H1 (cell line): Measurements from ENCODE around the gene ALOX15B. TPM values are rescaled to one million over a fixed set of nuclear protein-coding genes. Genes with fewer than 3 reads are reported as not detected.

ENCODE experiments used
- CTCF ChIA-PET: fragments of 300-600 bp; sonication (Branson Sonifier 250); formaldehyde crosslinking; loops from one replicate; lab custom pipeline; 2021; ENCODE audit not compliant: partially characterized antibody; lab: Charles Lee
- POLR2A ChIA-PET: fragments of 300-600 bp; sonication (Branson Sonifier 250); formaldehyde crosslinking; loops from one replicate; lab custom pipeline; 2021; ENCODE audit warnings: inconsistent platforms; ENCODE audit not compliant: partially characterized antibody; lab: Charles Lee
- DNase-seq, 2 experiments: peaks; one replicate each; pipeline versions ENCODE4 v3.0.0 to v3.0.0-alpha.2; 2010 to 2022; ENCODE audit warnings: low spot score in 2 of 2, low read depth in 1 of 2, mixed read lengths in 1 of 2
- FAIRE-seq: peaks from 2 replicates; lab custom pipeline; 2011; peaks lifted over from hg19 to GRCh38; lab: Jason Lieb, UNC
- H2AFZ ChIP-seq: 2 replicates; pipeline ENCODE4 v1.8.1; 2012; ENCODE audit warnings: low read length, inconsistent platforms
- H2AK5ac ChIP-seq: 2 replicates; pipeline ENCODE4 v1.6.1; 2013; ENCODE audit warnings: low read depth, low read length
- H2BK120ac ChIP-seq: replicated peaks from 2 replicates; pipeline ENCODE3; 2013; ENCODE audit warnings: low read depth, low read length, inconsistent platforms
- H2BK12ac ChIP-seq: 2 replicates; pipeline ENCODE4 v1.6.1; 2013; ENCODE audit warnings: low read depth, low read length
- H2BK15ac ChIP-seq: 2 replicates; pipeline ENCODE4 v1.6.1; 2013; ENCODE audit warnings: low read length
- H2BK20ac ChIP-seq: 2 replicates; pipeline ENCODE4 v1.6.1; 2013; ENCODE audit warnings: low read length
- H2BK5ac ChIP-seq: 2 replicates; pipeline ENCODE4 v1.6.1; 2013; ENCODE audit warnings: low read depth, low read length
- H3K14ac ChIP-seq: 2 replicates; pipeline ENCODE4 v1.6.1; 2013; ENCODE audit warnings: inconsistent platforms; ENCODE audit not compliant: insufficient read length
- H3K18ac ChIP-seq: 2 replicates; pipeline ENCODE4 v1.6.1; 2013; ENCODE audit warnings: low read length; ENCODE audit errors: extremely low read depth
- H3K23ac ChIP-seq: 2 replicates; pipeline ENCODE4 v1.6.1; 2013; ENCODE audit warnings: inconsistent platforms; ENCODE audit not compliant: insufficient read length
- H3K23me2 ChIP-seq: 2 replicates; pipeline ENCODE4 v1.6.1; 2013; ENCODE audit warnings: low read depth, low read length
- H3K27ac ChIP-seq: 2 replicates; pipeline ENCODE4 v1.6.1; 2011; ENCODE audit warnings: low read depth, low read length, inconsistent platforms
- H3K27me3 ChIP-seq, 4 experiments: replicated peaks in 1 of 4; 1 replicate in 1 of 4; 2 replicates in 3 of 4; pipeline versions ENCODE4 v1.6.1 to v1.8.1; 2011 to 2013; ENCODE audit warnings: low read length in 3 of 4, mild to moderate bottlenecking in 3 of 4, inconsistent platforms in 2 of 4, mixed read lengths in 2 of 4, moderate library complexity in 1 of 4; ENCODE audit not compliant: control insufficient read depth in 3 of 4, insufficient read depth in 3 of 4; ENCODE audit errors: extremely low read depth in 1 of 4
- H3K36me3 ChIP-seq, 4 experiments: 2 replicates each; pipeline versions ENCODE4 v1.6.1 to v1.8.1; 2011 to 2013; ENCODE audit warnings: mild to moderate bottlenecking in 4 of 4, low read length in 3 of 4, moderate library complexity in 2 of 4, control low read depth in 1 of 4, inconsistent platforms in 1 of 4; ENCODE audit not compliant: insufficient read depth in 4 of 4, control insufficient read depth in 2 of 4
- H3K4ac ChIP-seq: replicated peaks from 2 replicates; pipeline ENCODE3; 2013; ENCODE audit warnings: low read length, low read depth, mixed read lengths, inconsistent platforms; ENCODE audit not compliant: insufficient read length
- H3K4me1 ChIP-seq, 4 experiments: replicated peaks in 1 of 4; 1 replicate in 1 of 4; 2 replicates in 3 of 4; pipeline versions ENCODE4 v1.6.1 to v1.8.1; 2011 to 2013; ENCODE audit warnings: low read length in 3 of 4, inconsistent platforms in 2 of 4, mixed read lengths in 1 of 4; ENCODE audit not compliant: insufficient read depth in 4 of 4, control insufficient read depth in 3 of 4
- H3K4me2 ChIP-seq, 2 experiments: 2 replicates each; pipeline versions ENCODE4 v1.6.1 to v1.8.1; 2011 to 2013; ENCODE audit warnings: low read depth in 2 of 2, low read length in 2 of 2, control low read depth in 1 of 2, inconsistent platforms in 1 of 2, mild to moderate bottlenecking in 1 of 2; ENCODE audit not compliant: insufficient read depth in 1 of 2
- H3K4me3 ChIP-seq, 4 experiments: fragments of 200-600, 300-600 bp in 1 of 4; sonication (generic), shearing (Covaris generic), sonication (Bioruptor Twin) in 1 of 4; 2 replicates each; pipeline versions ENCODE4 v1.5.1 to v1.8.1; 2011 to 2016; ENCODE audit warnings: low read length in 4 of 4, low read depth in 3 of 4, control low read depth in 2 of 4, inconsistent platforms in 2 of 4, mild to moderate bottlenecking in 2 of 4, mixed read lengths in 1 of 4, moderate library complexity in 1 of 4; ENCODE audit not compliant: insufficient read depth in 2 of 4; ENCODE audit errors: extremely low read depth in 1 of 4
- H3K56ac ChIP-seq: replicated peaks from 2 replicates; pipeline ENCODE3; 2013; ENCODE audit warnings: low read depth, mild to moderate bottlenecking, mixed read lengths, low read length, inconsistent platforms; ENCODE audit not compliant: insufficient read length
- H3K79me1 ChIP-seq: 2 replicates; pipeline ENCODE4 v1.6.1; 2013; ENCODE audit warnings: low read depth, low read length, control low read depth
- H3K79me2 ChIP-seq, 2 experiments: 2 replicates each; pipeline versions ENCODE4 v1.6.1 to v1.8.1; 2012 to 2013; ENCODE audit warnings: low read length in 2 of 2, mild to moderate bottlenecking in 2 of 2, inconsistent platforms in 1 of 2; ENCODE audit not compliant: insufficient read depth in 2 of 2, control insufficient read depth in 1 of 2
- H3K9ac ChIP-seq, 4 experiments: replicated peaks in 1 of 4; 1 replicate in 1 of 4; 2 replicates in 3 of 4; pipeline versions ENCODE4 v1.6.1 to v1.8.1; 2011 to 2013; ENCODE audit warnings: low read depth in 3 of 4, low read length in 3 of 4, control low read depth in 2 of 4, mild to moderate bottlenecking in 2 of 4, moderate library complexity in 2 of 4, inconsistent platforms in 1 of 4; ENCODE audit errors: extremely low read depth in 1 of 4
- H3K9me3 ChIP-seq, 2 experiments: 2 replicates each; pipeline versions ENCODE4 v1.6.1 to v1.8.1; 2012 to 2013; ENCODE audit warnings: mild to moderate bottlenecking in 2 of 2, moderate library complexity in 2 of 2, control low read depth in 1 of 2, inconsistent platforms in 1 of 2, low read depth in 1 of 2, low read length in 1 of 2, mixed read lengths in 1 of 2; ENCODE audit not compliant: insufficient read depth in 2 of 2
- H4K20me1 ChIP-seq, 2 experiments: replicated peaks in 1 of 2; 2 replicates each; pipeline versions ENCODE3 to v1.8.1; 2011 to 2013; ENCODE audit warnings: inconsistent platforms in 2 of 2, low read length in 2 of 2, mild to moderate bottlenecking in 1 of 2; ENCODE audit not compliant: insufficient read depth in 2 of 2, control insufficient read depth in 1 of 2
- H4K5ac ChIP-seq: 2 replicates; pipeline ENCODE4 v1.6.1; 2013; ENCODE audit warnings: low read length, low read depth, mixed read lengths, inconsistent platforms; ENCODE audit not compliant: insufficient read length
- H4K8ac ChIP-seq: 2 replicates; pipeline ENCODE4 v1.8.0; 2013; ENCODE audit warnings: mild to moderate bottlenecking, moderate library complexity, low read length, inconsistent platforms; ENCODE audit not compliant: insufficient read depth; ENCODE audit errors: extremely low read depth
- H4K91ac ChIP-seq: replicated peaks from 2 replicates; pipeline ENCODE3; 2013; ENCODE audit warnings: low read length, mixed read lengths, inconsistent platforms; ENCODE audit not compliant: insufficient read length
- ATF3 ChIP-seq: IDR thresholded peaks from 2 replicates; pipeline ENCODE4 v1.6.1; 2011; ENCODE audit warnings: low read depth, mild to moderate bottlenecking, low read length; ENCODE audit not compliant: insufficient read depth
- BRCA1 ChIP-seq: IDR thresholded peaks from 2 replicates; pipeline ENCODE4 v1.6.1; 2012; ENCODE audit warnings: low read depth, low read length, improper control_type of control experiment
- CBX5 ChIP-seq: fragments of 300-800, 300-1000 bp; sonication (generic); IDR thresholded peaks from 2 replicates; pipeline ENCODE4 v1.7.1; 2016; ENCODE audit warnings: antibody characterized with exemption, low read length, low read depth
- CTCF ChIP-seq, 3 experiments: IDR thresholded peaks; 1 replicate in 2 of 3; 2 replicates in 1 of 3; pipeline versions ENCODE4 v1.5.1 to v1.6.1; 2011; ENCODE audit warnings: low read length in 3 of 3, mild to moderate bottlenecking in 3 of 3, inconsistent platforms in 2 of 3, low read depth in 1 of 3, moderate library complexity in 1 of 3; ENCODE audit not compliant: insufficient read depth in 1 of 3; ENCODE audit errors: control extremely low read depth in 1 of 3
- GTF2F1 ChIP-seq: IDR thresholded peaks from 2 replicates; pipeline ENCODE4 v1.6.1; 2012; ENCODE audit warnings: low read depth, low read length, improper control_type of control experiment, borderline replicate concordance
- JUN ChIP-seq: IDR thresholded peaks from 2 replicates; pipeline ENCODE4 v1.6.1; 2011; ENCODE audit warnings: low read depth, mild to moderate bottlenecking, improper control_type of control experiment, low read length
- RXRA ChIP-seq: IDR thresholded peaks from 2 replicates; pipeline ENCODE4 v1.6.1; 2011; ENCODE audit warnings: low read depth, mild to moderate bottlenecking, low read length, moderate library complexity; ENCODE audit not compliant: insufficient read depth
- SAP30 ChIP-seq: fragments of 300-600 bp; sonication (generic); IDR thresholded peaks from 2 replicates; pipeline ENCODE4 v1.7.1; 2012; ENCODE audit warnings: low read length, moderate library complexity, mild to moderate bottlenecking, inconsistent platforms; ENCODE audit not compliant: insufficient read depth, insufficient replicate concordance
- SRF ChIP-seq: IDR thresholded peaks from 2 replicates; pipeline ENCODE4 v1.6.1; 2011; ENCODE audit warnings: mild to moderate bottlenecking, low read depth, low read length, moderate library complexity
- TAF7 ChIP-seq: optimal IDR thresholded peaks from 2 replicates; pipeline ENCODE3; 2011; ENCODE audit warnings: low read depth, mild to moderate bottlenecking, inconsistent platforms, low read length, moderate library complexity, borderline replicate concordance
- TBP ChIP-seq: IDR thresholded peaks from 2 replicates; pipeline ENCODE4 v1.6.1; 2011; ENCODE audit warnings: low read depth, low read length, improper control_type of control experiment
- WGBS, 2 experiments: shearing (Covaris generic) in 1 of 2; methylation state at CpG; one replicate each; pipeline versions ENCODE4 v1.1.6 to v1.1.7; 2013 to 2015; ENCODE audit warnings: low lambda C conversion rate in 2 of 2, mixed read lengths in 2 of 2, inconsistent platforms in 1 of 2, low coverage in 1 of 2, missing lambda C conversion rate in 1 of 2; ENCODE audit not compliant: insufficient replicate concordance in 2 of 2, insufficient coverage in 1 of 2, insufficient read length in 1 of 2; ENCODE audit errors: extremely low coverage in 1 of 2, missing lambda C conversion rate in 1 of 2; 5-methylcytosine and 5-hydroxymethylcytosine counted together
- polyA plus RNA-seq, 7 experiments: library from polyadenylated mRNA; depleted of rRNA in 3 of 7; stranded (reverse) in 5 of 7; unstranded in 2 of 7; fragments of >200 nt in 5 of 7; fragments of 200-250 nt in 2 of 7; gene quantifications; 1 replicate in 5 of 7; 2 replicates in 1 of 7; 4 replicates in 1 of 7; pipeline versions ENCODE4 v1.2.1 to v1.2.3, GENCODE V29; 2011 to 2013; ENCODE audit warnings: missing spikeins in 2 of 7, mixed read lengths in 2 of 7
- total RNA-seq: library from RNA; stranded (reverse); fragmentation: NEBNext Ultra II Directional; extraction: Animal tissue kit (Norgen Biotek cat#: 25700); gene quantifications from 2 replicates; pipeline ENCODE4 v1.2.1, GENCODE V29; 2021

ALOX15B gene
- total and polyA plus RNA-seq, 2 of the 8 experiments (the other 6 are each of a cell fraction or from before 2014, with no cell fraction given) = 0.63 to 0.91 TPM

- Histone ChIP-seq H2BK20ac (no peak overlapping the region), H3K14ac (no peak overlapping the region), H3K27me3 (peaks cover 22 to 33% (median 31%) of the 10 kb centered on the region in 4 experiments), H4K5ac (no peak overlapping the region), H4K20me1 (no peaks in the 10 kb centered on the region), H3K36me3 (peaks cover 0 to 7% (median 0%) of the 10 kb centered on the region in 4 experiments; a peak in 1 of 8 replicates), H3K23me2 (no peaks in the 10 kb centered on the region; the same call in 1 of the 2 replicates), H2AK5ac (no peak overlapping the region), H3K79me2 (no peaks in the 10 kb centered on the region), H3K56ac (no peak overlapping the region), H3K4me2 (no peak overlapping the region), H4K8ac (no peak overlapping the region), H3K23ac (no peak overlapping the region), H3K4ac (no peak overlapping the region), H4K91ac (no peak overlapping the region), H2AFZ (no peak overlapping the region), H3K9ac (no peak overlapping the region), H2BK5ac (no peak overlapping the region), H3K27ac (no peak overlapping the region), H3K9me3 (no peaks in the 10 kb centered on the region; a peak in 1 of 4 replicates), H3K18ac (no peak overlapping the region), H2BK15ac (no peak overlapping the region), H2BK12ac (no peak overlapping the region), H2BK120ac (no peak overlapping the region), H3K79me1 (no peaks in the 10 kb centered on the region), H3K4me1 (peaks cover 0 to 9% (median 4%) of the 10 kb centered on the region in 4 experiments; a peak in 5 of 7 replicates), H3K4me3 (no peak overlapping the region)
- DNase-seq (no peak), FAIRE-seq (no peak)
- ChIA-PET POLR2A (no interaction called here), CTCF (interaction anchor here (1.3 to 3.8 kb wide), 6 partner anchors 9 to 34 kb away, joined by 3 to 14 read pairs (median 7); no protein-coding TSS in a partner anchor)
- WGBS, 2 experiments = 92% methylated on average over 5 of the region's 5 CpGs; no CpG with 5 or more reads in 1 of the 2 experiments
- TF ChIP-seq BRCA1 = no peak
- TF ChIP-seq SRF = no peak
- no peak for TF ChIP-seq SAP30
- no peak for TF ChIP-seq TBP
- no peak for TF ChIP-seq RXRA
- no peak for TF ChIP-seq CTCF (IDR thresholded peaks at IDR 0.05; ENCODE audit: control extremely low read depth in 1 of 3, insufficient read depth in 1 of 3, low read depth in 1 of 3, low read length in 3 of 3)
- TF ChIP-seq CBX5 = no peak
- no peak for TF ChIP-seq TAF7
- TF ChIP-seq GTF2F1 = no peak
- TF ChIP-seq ATF3 = no peak
- TF ChIP-seq JUN = no peak
Observed at GRCh38 chr17:8007836-8008235, 31.0 kb upstream of the ALOX15B start.
